HCT116 (cell line): Measurements from ENCODE around the gene ACRBP. TPM values are rescaled to one million over a fixed set of nuclear protein-coding genes. Genes with fewer than 3 reads are reported as not detected.

Experiments
- total RNA-seq: library from RNA; stranded (reverse); gene quantifications from one replicate; pipeline ENCODE4 v1.2.1, GENCODE V29; 2021; ENCODE audit not compliant: unreplicated experiment

The ACRBP gene
- total RNA-seq, 1 experiment from 2014 or later, result 1.0 TPM

Other genes starting within 250 kb of the ACRBP start
- 0.25 TPM for gene CD27, start 202.5 kb downstream of the ACRBP start, total RNA-seq
- gene TAPBPL, start 195.4 kb downstream of the ACRBP start, total RNA-seq, result 0.54 TPM
- gene VAMP1, start 176.8 kb downstream of the ACRBP start, total RNA-seq, result 12.1 TPM
- gene MRPL51, start 154.2 kb downstream of the ACRBP start, total RNA-seq, result 265 TPM
- gene NCAPD2, start 153.3 kb downstream of the ACRBP start, total RNA-seq, result 177 TPM
- gene GAPDH, start 112.9 kb downstream of the ACRBP start, total RNA-seq, result 5,901 TPM
- 0.34 TPM for gene IFFO1, start 91.4 kb downstream of the ACRBP start, total RNA-seq
- 108 TPM for gene NOP2, start 79.1 kb downstream of the ACRBP start, total RNA-seq
- gene CHD4, start 40.1 kb downstream of the ACRBP start, total RNA-seq, result 342 TPM
- gene LPAR5, start 11.5 kb downstream of the ACRBP start, total RNA-seq, result 5.2 TPM
- gene ING4, start 15.7 kb upstream of the ACRBP start, total RNA-seq, result 17.9 TPM
- gene ZNF384, start 41.9 kb upstream of the ACRBP start, total RNA-seq, result 73.4 TPM
- gene PIANP, start 53.4 kb upstream of the ACRBP start, total RNA-seq, result not detected
- gene COPS7A, start 76.6 kb upstream of the ACRBP start, total RNA-seq, result 67.8 TPM
- gene MLF2, start 105.7 kb upstream of the ACRBP start, total RNA-seq, result 309 TPM
- 494 TPM for gene PTMS, start 118.9 kb upstream of the ACRBP start, total RNA-seq
- gene LAG3, start 125.1 kb upstream of the ACRBP start, total RNA-seq, result 3.3 TPM
- 0.42 TPM for gene CD4, start 142.1 kb upstream of the ACRBP start, total RNA-seq
- gene GPR162, start 174.4 kb upstream of the ACRBP start, total RNA-seq, result 2.3 TPM
- 32.2 TPM for gene P3H3, start 181.0 kb upstream of the ACRBP start, total RNA-seq
- 8.7 TPM for gene GNB3, start 193.5 kb upstream of the ACRBP start, total RNA-seq
- 63.0 TPM for gene CDCA3, start 203.9 kb upstream of the ACRBP start, total RNA-seq
- 175 TPM for gene USP5, start 204.7 kb upstream of the ACRBP start, total RNA-seq
- 1,068 TPM for gene TPI1, start 220.1 kb upstream of the ACRBP start, total RNA-seq
- 10.0 TPM for gene SPSB2, start 225.9 kb upstream of the ACRBP start, total RNA-seq